ENCODE data around the gene REXO4. TPM values are rescaled to one million over a fixed set of nuclear protein-coding genes. Genes with fewer than 3 reads are reported as not detected.

REXO4 gene
- polyA plus RNA-seq, 1 donor from 2014 or later = 16.1 TPM

DNA sequence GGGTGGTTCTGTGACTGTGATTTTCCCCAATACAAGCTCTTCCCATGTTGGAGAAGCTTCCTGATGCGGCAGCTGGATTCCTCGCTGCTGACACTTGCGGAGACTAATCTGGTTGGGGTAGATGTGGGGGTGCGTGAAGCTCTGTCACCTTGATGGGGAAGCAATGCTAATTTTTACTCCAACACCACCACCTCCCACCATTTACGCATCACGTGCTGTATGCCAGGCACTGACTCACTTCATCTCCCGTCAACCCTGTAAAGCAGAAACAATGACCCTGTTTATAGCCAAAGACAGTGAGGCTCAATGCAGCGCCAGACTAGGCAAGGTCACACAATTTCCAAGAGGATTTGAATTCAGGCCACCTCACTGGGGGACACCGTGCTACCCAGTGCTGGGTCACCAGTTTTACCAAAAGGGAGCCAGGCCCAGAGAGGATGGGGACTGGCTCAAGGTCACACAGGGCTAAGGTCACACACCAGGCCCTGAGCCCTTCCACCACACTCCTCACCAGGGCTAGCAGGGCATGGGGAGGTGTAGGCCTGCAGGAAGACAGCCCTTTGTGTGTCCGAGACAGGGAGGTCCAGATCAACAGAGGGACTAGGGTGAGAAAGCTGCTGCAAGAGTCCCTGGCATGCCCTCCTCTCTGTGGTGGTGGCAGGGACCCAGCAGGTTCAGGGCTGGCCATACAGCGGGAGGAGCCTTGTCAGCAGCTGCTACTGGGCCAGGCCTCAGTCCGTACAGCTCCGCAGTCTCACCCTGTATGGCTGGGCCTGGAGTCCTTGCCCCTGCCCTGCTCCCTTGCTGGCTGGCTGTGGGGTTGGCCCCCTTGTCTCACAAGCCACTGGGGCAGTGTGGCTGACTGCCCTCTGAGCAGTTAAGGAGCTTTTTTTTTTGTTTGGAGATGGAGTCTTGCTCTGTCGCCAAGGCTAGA lies 38.4 kb downstream of the REXO4 start:
- no peaks in the 10 kb centered on the region for H3K9me2 ChIP-seq (ENCODE audit: insufficient read depth, low read length)
- no peak overlapping the region for H2AFZ ChIP-seq (ENCODE audit: low read depth, low read length)
- no peak for TF ChIP-seq MXI1 (conservative IDR thresholded peaks at IDR 0.05; ENCODE audit: poor library complexity, severe bottlenecking)
- TF ChIP-seq, protein P1, sequence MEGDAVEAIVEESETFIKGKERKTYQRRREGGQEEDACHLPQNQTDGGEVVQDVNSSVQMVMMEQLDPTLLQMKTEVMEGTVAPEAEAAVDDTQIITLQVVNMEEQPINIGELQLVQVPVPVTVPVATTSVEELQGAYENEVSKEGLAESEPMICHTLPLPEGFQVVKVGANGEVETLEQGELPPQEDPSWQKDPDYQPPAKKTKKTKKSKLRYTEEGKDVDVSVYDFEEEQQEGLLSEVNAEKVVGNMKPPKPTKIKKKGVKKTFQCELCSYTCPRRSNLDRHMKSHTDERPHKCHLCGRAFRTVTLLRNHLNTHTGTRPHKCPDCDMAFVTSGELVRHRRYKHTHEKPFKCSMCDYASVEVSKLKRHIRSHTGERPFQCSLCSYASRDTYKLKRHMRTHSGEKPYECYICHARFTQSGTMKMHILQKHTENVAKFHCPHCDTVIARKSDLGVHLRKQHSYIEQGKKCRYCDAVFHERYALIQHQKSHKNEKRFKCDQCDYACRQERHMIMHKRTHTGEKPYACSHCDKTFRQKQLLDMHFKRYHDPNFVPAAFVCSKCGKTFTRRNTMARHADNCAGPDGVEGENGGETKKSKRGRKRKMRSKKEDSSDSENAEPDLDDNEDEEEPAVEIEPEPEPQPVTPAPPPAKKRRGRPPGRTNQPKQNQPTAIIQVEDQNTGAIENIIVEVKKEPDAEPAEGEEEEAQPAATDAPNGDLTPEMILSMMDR (IDR thresholded peaks at IDR 0.05; ENCODE audit: poor library complexity, severe bottlenecking) = no peak
- no peak for TF ChIP-seq EZH2 (IDR thresholded peaks at IDR 0.05; ENCODE audit: borderline replicate concordance, insufficient read depth, low read length, poor library complexity, severe bottlenecking)
- TF ChIP-seq RAD21 (conservative IDR thresholded peaks at IDR 0.05) = no peak
- TF ChIP-seq, protein P2, sequence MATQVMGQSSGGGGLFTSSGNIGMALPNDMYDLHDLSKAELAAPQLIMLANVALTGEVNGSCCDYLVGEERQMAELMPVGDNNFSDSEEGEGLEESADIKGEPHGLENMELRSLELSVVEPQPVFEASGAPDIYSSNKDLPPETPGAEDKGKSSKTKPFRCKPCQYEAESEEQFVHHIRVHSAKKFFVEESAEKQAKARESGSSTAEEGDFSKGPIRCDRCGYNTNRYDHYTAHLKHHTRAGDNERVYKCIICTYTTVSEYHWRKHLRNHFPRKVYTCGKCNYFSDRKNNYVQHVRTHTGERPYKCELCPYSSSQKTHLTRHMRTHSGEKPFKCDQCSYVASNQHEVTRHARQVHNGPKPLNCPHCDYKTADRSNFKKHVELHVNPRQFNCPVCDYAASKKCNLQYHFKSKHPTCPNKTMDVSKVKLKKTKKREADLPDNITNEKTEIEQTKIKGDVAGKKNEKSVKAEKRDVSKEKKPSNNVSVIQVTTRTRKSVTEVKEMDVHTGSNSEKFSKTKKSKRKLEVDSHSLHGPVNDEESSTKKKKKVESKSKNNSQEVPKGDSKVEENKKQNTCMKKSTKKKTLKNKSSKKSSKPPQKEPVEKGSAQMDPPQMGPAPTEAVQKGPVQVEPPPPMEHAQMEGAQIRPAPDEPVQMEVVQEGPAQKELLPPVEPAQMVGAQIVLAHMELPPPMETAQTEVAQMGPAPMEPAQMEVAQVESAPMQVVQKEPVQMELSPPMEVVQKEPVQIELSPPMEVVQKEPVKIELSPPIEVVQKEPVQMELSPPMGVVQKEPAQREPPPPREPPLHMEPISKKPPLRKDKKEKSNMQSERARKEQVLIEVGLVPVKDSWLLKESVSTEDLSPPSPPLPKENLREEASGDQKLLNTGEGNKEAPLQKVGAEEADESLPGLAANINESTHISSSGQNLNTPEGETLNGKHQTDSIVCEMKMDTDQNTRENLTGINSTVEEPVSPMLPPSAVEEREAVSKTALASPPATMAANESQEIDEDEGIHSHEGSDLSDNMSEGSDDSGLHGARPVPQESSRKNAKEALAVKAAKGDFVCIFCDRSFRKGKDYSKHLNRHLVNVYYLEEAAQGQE (IDR thresholded peaks at IDR 0.05; ENCODE audit: borderline replicate concordance) = no peak
- no peak for TF ChIP-seq TAF1 (IDR thresholded peaks at IDR 0.05; ENCODE audit: low read depth)
- no peak for TF ChIP-seq EP300 (conservative IDR thresholded peaks at IDR 0.05; ENCODE audit: poor library complexity, severe bottlenecking)
- no peak for TF ChIP-seq SMC3 (conservative IDR thresholded peaks at IDR 0.05; ENCODE audit: poor library complexity)
- TF ChIP-seq POLR2AphosphoS5 (IDR thresholded peaks at IDR 0.05) = no peak
- H3K9me3 ChIP-seq (ENCODE audit: low read length) = no peaks in the 10 kb centered on the region
- no peaks in the 10 kb centered on the region for H4K20me1 ChIP-seq (ENCODE audit: insufficient read depth)
- H3K79me2 ChIP-seq (replicated peaks; ENCODE audit: insufficient read depth, low read length) = peaks cover 10% of the 10 kb centered on the region
- H3K4me2 ChIP-seq (ENCODE audit: low read length) = no peak overlapping the region
- no peak overlapping the region for H3K9ac ChIP-seq (ENCODE audit: low read length)
- no peaks in the 10 kb centered on the region for H3K27me3 ChIP-seq (ENCODE audit: insufficient read depth, low read depth, low read length)
- no peaks in the 10 kb centered on the region for H3F3A ChIP-seq (ENCODE audit: insufficient read depth, low read length, poor library complexity, severe bottlenecking)
- H3K4me3 ChIP-seq (ENCODE audit: low read length) = no peak overlapping the region
- H3K36me3 ChIP-seq (ENCODE audit: insufficient read depth, low read length) = no peaks in the 10 kb centered on the region
- H3K27ac ChIP-seq (ENCODE audit: low read length) = no peak overlapping the region

DNA sequence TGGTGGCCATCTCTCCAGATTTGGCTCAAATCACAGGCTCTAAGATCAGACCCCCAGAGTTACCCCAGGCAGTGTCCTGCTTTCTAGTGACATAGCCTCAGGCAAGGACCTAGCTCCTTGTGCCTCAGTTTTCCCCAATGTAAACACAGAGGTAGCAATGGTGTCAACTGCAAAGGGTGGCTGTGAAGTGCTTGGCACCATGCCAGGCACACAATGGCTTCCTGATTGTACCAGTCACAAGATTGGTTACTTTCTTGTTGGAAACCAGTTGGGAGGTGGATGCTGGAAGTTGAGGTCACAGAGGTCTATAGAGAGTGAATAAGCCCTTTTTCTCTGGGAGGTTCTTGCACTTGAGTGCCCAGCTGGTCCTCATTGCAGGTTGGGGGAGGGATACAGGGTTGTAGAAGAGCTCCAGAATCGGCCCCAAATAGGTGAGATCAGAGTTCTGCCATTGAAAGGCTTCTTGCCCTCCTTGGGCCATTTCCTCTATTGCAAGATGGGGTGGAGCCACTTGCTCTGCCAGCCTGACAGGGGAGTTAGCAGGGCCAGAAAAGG lies 39.3 kb downstream of the REXO4 start:
- Histone ChIP-seq H3K9me2 (ENCODE audit: insufficient read depth, low read length) (no peaks in the 10 kb centered on the region), H3K36me3 (ENCODE audit: insufficient read depth, low read length) (no peaks in the 10 kb centered on the region), H4K20me1 (ENCODE audit: insufficient read depth) (no peaks in the 10 kb centered on the region), H3K4me2 (ENCODE audit: low read length) (no peak overlapping the region), H2AFZ (ENCODE audit: low read depth, low read length) (no peak overlapping the region), H3K79me2 (replicated peaks; ENCODE audit: insufficient read depth, low read length) (peaks cover 17% of the 10 kb centered on the region), H3K27me3 (ENCODE audit: insufficient read depth, low read depth, low read length) (no peaks in the 10 kb centered on the region), H3K9ac (ENCODE audit: low read length) (no peak overlapping the region), H3F3A (ENCODE audit: insufficient read depth, low read length, poor library complexity, severe bottlenecking) (no peaks in the 10 kb centered on the region), H3K4me3 (ENCODE audit: low read length) (no peak overlapping the region), H3K9me3 (ENCODE audit: low read length) (no peaks in the 10 kb centered on the region), H3K27ac (ENCODE audit: low read length) (no peak overlapping the region)
- TF ChIP-seq TAF1 (IDR thresholded peaks at IDR 0.05; ENCODE audit: low read depth) = no peak
- TF ChIP-seq, protein P1 (IDR thresholded peaks at IDR 0.05; ENCODE audit: poor library complexity, severe bottlenecking) = no peak

Data from neural cell (in vitro differentiated cells).